Activated CD4-positive, alpha-beta T cell treated with anti-CD3 and anti-CD28 coated beads, Interleukin-2, amount 50 U/mL, for 1 hour (primary cell): Measurements from ENCODE around the gene DLL1.
"Not testable (repeated sequence)": the region's sequence is repeated elsewhere in the genome, so short reads cannot be mapped to it uniquely, and the experiment has no call there.

Source experiments
- DNase-seq: peaks from one replicate; pipeline ENCODE4 v3.0.0-alpha.2; 2020

Gene DLL1

GRCh38 chr6:170267688-170268087, 23.2 kb downstream of the DLL1 start:
- DNase-seq: no peak

DNA sequence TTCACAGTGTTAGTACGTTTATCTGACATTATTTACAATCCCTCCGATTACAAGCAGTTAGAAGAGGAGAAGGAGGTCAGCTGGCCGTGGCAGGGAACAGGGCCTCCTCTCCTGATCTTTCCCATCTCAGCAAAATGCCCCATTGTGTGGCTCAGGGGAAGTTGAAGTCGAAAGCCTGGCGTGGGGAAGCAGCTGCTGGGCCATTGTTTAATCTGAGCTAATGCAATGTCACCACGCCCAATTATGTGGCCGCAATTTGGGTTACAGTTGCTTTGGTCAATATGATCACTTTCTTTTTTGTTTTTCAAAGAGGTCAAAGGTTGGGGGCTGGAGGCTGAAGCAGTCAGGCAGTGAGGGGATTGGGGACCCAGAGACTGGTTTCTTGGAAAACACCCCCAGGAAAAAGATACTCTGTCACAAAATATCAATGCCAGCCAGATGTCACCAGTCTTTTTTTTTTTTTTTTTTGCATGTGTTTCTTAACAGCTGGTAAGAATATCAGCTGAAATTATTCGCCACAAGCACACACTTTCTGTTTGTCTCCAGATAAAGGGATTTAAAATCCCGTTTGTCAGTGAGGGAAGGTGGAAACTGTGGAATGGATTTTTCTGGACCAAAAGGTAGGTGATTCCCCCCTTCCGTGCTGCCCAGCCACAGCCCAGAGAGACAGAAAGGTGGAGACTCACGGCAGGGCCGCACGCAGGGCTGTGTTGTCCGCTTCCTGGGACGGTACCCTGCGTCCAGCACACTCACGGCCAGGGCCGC, 24.6 kb downstream of the DLL1 start:
- no peak for DNase-seq

DNA sequence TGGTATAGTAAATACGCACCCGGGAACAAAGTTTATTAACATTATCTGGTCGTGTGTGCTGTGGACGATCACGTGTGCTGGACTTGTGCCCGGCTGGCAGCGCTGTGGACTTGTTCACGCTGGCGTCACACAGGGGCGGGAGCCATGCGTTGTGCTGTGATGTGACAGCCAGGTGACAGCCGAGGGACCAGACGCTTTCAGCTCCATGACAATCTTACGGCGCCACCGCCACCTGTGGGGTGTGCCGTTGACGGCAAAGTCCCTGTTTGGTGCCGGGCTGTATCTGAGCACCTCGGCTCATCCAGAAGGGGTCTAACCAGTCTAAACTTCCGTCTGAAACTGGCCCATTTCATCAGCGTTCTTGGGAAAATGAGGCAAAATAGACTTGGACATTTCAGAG, 25.2 kb downstream of the DLL1 start:
- no peak for DNase-seq

DNA sequence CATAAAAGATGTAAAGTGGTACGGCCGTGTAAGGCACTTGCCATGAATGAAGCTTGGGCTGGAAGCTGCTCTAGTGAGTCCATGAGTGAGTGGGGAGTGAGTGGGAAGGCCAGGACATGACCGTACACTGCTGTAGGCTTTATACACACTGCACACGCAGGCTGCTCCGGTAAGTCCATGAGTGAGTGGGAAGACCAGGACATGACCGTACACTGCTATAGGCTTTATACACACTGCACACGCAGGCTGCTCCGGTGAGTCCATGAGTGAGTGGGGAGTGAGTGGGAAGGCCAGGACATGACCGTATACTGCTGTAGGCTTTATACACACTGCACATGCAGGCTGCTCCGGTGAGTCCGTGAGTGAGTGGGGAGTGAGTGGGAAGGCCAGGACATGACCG, 26.2 kb downstream of the DLL1 start:
- DNase-seq: not testable (repeated sequence)

DNA sequence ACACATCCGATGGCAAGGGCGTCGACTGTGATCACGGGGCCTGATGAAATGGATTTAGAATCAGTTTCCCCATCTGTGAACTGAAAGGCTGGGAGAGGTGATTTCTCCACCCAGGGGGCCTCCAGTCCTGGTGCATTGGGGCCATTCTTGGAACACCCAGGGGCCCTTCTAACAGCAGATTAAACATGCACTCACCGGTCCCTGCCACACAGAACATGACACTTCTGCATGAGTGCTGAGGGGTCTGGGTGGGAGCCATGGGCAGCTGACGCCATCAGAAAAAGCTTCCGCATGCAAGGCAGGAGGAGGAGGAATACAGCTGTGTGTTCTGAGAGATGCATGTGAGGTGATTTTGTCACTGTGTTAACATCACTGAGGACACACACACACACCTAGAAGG, 26.8 kb downstream of the DLL1 start:
- no peak for DNase-seq

DNA sequence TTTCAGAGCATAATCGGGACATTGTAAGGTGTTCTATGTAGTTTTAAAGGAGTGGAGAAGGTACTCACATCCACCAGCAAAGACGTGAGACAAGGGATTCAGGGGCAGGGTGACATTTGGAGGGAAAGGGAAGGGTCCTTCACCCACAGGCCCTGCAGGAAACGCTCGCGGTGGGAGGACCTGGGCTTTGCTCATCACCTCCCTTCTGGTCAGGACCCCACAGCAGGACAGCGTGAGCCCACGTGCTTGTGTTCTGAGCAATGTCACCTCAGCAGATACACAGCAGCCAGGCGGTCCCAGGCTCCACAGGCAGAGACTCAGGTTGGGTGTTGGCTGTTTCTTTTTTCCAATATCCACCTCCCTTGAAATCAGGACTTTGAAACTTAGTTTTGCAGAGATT, 27.5 kb downstream of the DLL1 start:
- no peak for DNase-seq

- no peak for DNase-seq
Measured at GRCh38 chr6:170262489-170263088, 28.3 kb downstream of the DLL1 start.

- DNase-seq: no peak
Measured at GRCh38 chr6:170261643-170262488, 29.0 kb downstream of the DLL1 start.

DNA sequence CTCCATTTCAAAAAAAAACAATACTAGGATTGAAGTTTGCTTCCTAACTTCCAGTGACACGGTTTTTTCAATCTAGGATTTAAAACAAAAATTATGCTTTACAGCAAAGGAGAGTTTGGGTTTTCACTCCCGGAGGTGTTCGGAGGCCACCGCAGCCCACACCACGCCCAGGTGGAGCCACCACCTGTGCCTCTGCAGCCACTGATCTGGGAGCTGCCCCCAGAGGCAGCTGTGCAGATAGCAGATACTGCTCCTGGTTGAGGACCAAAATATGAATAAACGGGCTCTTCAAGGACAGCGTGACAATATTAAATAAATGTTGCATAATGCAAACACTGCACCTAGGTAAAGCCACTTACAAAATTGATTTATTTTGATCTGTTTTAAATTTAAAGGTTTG, 30.2 kb downstream of the DLL1 start:
- no peak for DNase-seq

DNA sequence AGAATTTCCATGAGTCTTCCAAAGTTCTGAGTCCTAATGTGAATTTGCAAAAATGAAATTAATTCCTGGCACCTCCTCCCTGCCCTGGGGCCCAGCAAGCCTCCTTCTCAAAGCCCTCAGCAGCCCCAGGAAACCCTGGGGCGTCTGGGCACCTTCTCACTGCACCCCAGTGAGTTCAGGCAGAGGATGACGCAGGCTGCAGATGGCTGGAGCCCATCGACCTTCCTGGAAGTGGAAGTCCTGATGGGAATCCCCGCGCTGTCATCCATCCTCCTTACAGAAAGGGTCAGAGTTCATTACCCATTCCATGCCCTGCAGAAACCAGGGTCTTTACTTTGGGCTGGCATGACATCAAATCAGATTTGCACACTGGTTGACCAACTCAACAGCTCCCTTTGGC, 31.6 kb downstream of the DLL1 start:
- no peak for DNase-seq

GRCh38 chr6:170258407-170258806, 32.5 kb downstream of the DLL1 start:
- no peak for DNase-seq

GRCh38 chr6:170257376-170257775, 33.5 kb downstream of the DLL1 start:
- no peak for DNase-seq

- no peak for DNase-seq
Measured at GRCh38 chr6:170256641-170257040, 34.2 kb downstream of the DLL1 start.

DNA sequence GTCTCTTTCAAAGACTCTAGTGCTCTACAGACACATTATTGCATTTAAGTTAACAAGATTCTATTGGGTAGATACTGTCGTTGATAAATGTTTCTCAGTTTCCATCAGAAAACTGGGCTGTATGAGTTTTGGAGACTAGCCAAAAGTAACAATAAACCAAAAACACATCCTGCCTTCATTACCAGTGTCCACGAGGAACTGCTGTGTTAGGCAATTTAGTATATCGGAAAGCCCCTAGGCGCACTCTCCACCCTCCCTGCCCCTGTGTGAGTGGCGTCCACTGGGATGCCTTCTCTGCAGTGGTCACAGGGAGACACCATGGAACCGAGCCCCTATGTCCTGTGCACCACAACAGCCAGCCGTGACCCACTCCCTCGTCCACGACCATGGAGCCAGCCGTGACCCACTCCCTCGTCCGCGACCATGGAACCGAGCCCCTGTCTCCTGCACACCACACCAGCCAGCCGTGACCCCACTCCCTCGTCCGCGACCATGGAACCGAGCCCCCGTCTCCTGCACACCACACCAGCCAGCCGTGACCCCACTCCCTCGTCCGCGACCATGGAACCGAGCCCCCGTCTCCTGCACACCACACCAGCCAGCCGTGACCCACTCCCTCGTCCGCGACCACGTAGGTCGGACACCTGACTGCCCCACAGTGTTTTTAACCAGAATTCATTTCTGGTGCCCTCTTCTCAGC, 35.3 kb downstream of the DLL1 start:
- no peak for DNase-seq

DNA sequence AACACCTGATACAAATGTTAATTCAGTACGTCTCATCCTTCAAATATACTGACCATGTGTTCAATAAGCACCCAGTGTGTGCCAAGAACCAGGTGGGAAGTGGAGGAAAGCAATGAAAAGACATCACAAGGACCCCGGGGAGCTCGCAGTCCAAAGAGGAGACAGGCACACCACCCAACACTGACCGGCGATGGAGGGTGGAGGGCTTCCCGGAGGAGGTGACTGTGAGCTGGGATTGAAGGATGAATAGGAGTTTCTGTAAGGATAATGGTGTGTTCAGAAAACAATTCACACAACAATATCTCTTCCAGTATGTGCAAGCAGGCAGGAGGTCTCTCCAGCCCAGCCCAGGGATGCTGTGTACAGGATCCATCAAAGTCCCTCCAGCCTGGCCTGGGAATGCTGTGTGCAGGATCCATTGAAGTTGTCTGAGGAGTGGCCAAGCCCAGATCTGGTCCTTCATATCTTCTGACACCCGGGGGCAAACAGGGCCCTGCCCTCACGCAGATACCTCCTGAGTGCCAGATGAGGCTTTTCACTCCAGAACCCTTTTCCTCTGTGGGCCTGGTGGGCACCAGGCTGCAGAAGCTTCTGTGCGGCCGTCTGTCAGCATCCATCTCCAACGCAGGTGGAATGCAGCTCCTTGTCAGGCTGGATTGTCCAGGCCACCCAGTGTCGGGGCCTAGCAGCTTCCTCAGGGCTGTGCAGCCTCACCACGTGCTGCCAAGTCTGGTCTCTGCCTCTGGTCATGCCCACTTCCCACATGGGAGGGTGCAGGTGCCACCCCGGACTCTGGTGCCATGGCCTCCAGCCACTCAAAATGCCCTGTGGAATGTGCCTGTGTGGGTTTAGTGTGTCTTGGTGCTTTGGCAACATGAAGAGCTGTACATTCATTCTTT, 36.3 kb downstream of the DLL1 start:
- DNase-seq: no peak

DNA sequence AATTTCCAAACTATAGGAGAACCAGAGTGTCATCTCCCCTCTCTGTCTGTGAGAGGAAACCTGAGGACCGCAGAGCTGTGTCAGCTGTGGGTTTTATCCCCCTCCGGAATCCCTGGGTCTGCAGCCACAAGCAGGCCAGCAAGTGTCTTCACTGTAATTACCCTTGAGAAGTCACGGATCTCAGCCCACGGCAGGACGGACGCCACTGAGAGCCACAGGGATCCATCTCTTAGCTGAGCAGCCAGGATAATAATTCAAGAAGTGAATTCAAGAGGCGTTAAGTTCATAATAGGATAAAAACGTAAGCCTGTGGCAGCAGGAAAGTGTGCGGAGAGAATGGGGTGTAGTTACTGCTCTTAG, 37.0 kb downstream of the DLL1 start:
- DNase-seq: no peak

GRCh38 chr6:170253226-170253909, 37.5 kb downstream of the DLL1 start:
- no peak for DNase-seq

DNA sequence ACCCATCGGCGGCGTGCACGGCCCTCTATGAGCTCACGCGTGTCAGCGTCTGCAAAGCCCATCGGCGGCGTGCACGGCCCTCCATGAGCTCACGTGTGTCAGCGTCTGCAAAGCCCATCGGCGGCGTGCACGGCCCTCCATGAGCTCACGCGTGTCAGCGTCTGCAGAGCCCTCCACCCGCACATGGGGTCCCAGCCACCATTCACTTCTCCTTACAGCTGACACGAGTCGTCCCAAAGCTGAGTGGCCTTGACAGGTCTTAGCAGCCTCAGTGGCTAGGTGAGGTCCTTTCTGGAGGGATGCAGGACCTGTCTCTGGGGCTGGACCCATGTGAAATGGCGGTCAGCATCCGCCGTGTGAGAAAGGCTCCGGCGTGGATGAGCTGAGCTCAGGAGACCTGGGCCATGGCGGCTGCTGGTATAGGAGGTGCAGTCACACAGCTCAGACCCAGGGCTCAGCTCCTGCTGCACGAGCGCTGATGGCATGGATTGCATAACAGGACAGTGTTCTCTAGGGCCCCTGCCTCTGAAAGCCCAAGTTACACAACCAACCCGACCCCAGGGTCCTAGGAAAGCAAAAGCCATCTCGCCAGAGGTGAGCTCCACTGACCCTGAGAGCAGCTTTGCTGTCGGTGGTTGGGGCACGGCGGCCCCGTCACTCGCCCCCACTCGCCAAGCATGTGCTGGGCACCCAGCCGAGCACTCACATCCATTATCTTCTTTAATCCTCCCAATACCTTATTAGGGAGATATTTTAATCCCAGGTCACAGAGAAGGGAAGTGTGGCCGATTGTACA, 38.9 kb downstream of the DLL1 start:
- no peak for DNase-seq

- no peak for DNase-seq
Measured at GRCh38 chr6:170250981-170251775, 39.7 kb downstream of the DLL1 start.

DNA sequence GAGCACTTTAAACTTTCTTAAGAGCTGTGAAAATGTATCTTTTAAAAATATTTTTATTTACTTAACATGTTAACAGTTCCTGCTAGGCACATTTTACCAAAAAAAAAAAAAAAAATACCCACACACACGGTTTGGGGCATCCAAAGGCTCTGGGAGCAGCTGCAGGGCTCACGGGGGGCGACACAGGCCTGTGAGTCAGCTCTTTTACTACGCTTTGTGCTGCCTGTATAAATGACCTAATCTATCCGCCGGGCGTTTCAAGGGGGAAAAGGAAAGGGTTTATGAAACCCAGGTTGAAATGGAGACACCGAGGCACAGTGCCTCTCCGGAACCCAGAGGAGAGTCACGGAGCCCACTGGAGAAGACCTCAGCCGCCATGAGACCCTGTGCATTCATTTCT, 40.4 kb downstream of the DLL1 start:
- DNase-seq: no peak
